Testis (tissue), 2 donors: ENCODE results near the gene KCNH6.

Source experiments
- POLR2A ChIP-seq: fragments of 450-650 bp; IDR thresholded peaks from one replicate; pipeline ENCODE4 v1.6.1; 2017; ENCODE audit warnings: antibody characterized with exemption, mild to moderate bottlenecking, moderate library complexity
- TF ChIP-seq, protein P1 (sequence below), 3 experiments: fragments of 450-650 bp in 2 of 3; fragments of 200-600 bp in 1 of 3; sonication (generic) in 1 of 3; IDR thresholded peaks; one replicate each; pipeline ENCODE4 v1.5.1; 2016 to 2019; ENCODE audit warnings: antibody characterized with exemption in 3 of 3, mild to moderate bottlenecking in 2 of 3, moderate library complexity in 1 of 3

DNA sequence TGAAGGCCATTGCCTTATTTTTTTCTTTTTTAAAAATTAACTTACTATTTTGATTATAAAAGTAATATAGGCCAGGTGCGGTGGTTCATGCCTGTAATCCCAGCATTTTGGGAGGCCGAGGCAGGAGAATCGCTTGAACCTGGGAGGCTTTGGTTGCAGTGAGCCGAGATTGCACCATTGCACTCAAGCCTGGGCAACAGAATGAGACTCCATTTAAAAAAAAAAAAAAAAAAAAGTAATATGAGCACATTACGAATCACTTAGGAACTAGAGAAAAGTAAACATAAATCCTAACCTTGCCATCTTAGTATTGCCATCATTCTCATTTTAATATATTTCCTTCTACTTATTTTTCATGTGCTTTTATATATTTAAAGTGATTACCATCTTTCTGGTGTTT, 64.6 kb downstream of the KCNH6 start:
- TF ChIP-seq POLR2A, result no peak
- TF ChIP-seq, protein P1, sequence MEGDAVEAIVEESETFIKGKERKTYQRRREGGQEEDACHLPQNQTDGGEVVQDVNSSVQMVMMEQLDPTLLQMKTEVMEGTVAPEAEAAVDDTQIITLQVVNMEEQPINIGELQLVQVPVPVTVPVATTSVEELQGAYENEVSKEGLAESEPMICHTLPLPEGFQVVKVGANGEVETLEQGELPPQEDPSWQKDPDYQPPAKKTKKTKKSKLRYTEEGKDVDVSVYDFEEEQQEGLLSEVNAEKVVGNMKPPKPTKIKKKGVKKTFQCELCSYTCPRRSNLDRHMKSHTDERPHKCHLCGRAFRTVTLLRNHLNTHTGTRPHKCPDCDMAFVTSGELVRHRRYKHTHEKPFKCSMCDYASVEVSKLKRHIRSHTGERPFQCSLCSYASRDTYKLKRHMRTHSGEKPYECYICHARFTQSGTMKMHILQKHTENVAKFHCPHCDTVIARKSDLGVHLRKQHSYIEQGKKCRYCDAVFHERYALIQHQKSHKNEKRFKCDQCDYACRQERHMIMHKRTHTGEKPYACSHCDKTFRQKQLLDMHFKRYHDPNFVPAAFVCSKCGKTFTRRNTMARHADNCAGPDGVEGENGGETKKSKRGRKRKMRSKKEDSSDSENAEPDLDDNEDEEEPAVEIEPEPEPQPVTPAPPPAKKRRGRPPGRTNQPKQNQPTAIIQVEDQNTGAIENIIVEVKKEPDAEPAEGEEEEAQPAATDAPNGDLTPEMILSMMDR (IDR thresholded peaks at IDR 0.05), result no peak
